HG02642 (cell line): Measurements from ENCODE around the gene UBASH3B.

ENCODE experiments used
- ATAC-seq: cut with Tn5 transposase; IDR thresholded peaks from one replicate; pipeline ENCODE4 v1.9.1; 2021; ENCODE audit warnings: mild to moderate bottlenecking; ENCODE audit not compliant: unreplicated experiment, poor library complexity

The UBASH3B gene

GRCh38 chr11:122705396-122705795 lies 49.9 kb downstream of the UBASH3B start:
- no peak for ATAC-seq

- ATAC-seq, result no peak
Observed at GRCh38 chr11:122706291-122707088, 51.0 kb downstream of the UBASH3B start.

GRCh38 chr11:122707111-122707510 lies 51.6 kb downstream of the UBASH3B start:
- ATAC-seq, result no peak

DNA sequence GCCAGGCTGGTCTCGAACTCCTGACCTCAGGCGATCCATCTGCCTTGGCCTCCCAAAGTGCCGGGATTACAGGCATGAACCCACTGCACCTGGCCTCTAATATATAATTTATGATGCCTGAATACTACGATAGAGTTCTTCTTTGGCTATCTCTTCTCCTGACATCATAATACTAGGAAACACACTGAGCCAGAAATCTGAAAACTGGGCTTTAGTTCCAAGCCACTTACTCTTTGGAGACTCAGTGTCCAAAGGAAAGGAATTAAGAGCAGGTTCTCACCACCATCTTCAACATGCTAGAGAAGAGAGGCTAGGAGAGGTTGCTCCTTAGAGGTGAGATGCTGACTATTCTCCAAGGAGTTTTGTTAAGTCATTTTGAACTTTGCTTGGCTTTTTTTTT lies 52.4 kb downstream of the UBASH3B start:
- ATAC-seq, result no peak

GRCh38 chr11:122709039-122709760 lies 53.7 kb downstream of the UBASH3B start:
- ATAC-seq, result no peak

DNA sequence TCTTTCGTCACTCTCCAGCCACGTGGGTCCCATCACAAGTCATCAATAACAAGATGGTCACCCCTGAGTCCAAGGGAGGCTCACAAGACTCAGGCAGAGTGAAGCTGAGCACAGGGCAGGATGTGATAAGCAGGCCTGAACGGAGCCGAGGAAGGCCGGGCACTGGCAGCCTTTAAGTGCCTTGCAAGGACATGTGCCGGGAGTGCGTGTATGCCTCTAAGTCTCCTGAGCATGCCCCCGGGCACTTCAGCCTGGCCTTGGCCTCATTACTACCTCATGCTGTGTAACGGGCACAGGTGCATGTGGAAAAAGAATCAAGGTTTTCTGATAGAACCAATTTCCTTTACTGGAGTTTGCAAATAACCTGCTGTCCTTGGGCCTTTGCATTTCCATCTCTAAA lies 55.8 kb downstream of the UBASH3B start:
- ATAC-seq, result no peak

- ATAC-seq, result no peak
Observed at GRCh38 chr11:122711831-122712381, 56.4 kb downstream of the UBASH3B start.

- no peak for ATAC-seq
Observed at GRCh38 chr11:122714004-122714403, 58.5 kb downstream of the UBASH3B start.

DNA sequence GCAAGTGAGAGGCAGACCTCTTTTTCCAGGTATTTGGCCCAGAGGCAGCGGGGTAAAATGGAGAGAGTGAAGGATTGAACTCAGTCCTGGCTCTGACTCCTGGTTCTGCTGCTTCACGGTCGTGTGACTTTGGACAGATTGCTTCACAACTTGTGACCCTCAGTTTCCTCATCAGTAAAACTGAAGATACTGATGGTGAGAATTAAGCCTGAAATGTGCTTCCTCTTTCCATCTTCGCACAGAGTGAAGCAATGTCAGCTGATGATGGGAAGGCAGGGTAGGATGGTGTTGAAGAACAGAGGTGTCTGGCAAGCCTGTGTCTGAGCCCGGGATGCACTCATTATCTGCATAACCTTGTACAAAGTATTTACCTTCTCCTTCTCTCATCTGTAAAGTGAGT lies 59.0 kb downstream of the UBASH3B start:
- ATAC-seq, result no peak

GRCh38 chr11:122715548-122716440 lies 60.3 kb downstream of the UBASH3B start:
- ATAC-seq, result no peak

- peak; percentile 82 for ATAC-seq
Observed at GRCh38 chr11:122717264-122717867, 61.8 kb downstream of the UBASH3B start.

GRCh38 chr11:122720107-122720881 lies 64.8 kb downstream of the UBASH3B start:
- ATAC-seq, result no peak

- no peak for ATAC-seq
Observed at GRCh38 chr11:122721201-122721963, 65.9 kb downstream of the UBASH3B start.

DNA sequence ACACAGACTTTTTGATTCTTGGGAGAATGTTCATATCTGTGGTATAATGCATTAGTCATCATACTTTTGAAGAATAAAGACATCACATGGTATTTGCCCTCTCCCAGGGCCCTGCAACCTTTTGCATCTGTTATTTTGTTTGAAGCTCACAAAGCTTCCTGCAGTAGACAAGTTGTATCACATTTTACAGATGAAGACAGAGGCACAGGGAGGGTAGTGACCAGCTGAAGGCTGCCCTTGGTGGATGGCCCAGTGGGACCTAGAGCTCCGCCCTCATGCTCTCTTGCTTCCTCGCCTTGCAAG lies 66.4 kb downstream of the UBASH3B start:
- no peak for ATAC-seq

GRCh38 chr11:122723106-122723505 lies 67.6 kb downstream of the UBASH3B start:
- no peak for ATAC-seq

GRCh38 chr11:122723576-122723975 lies 68.1 kb downstream of the UBASH3B start:
- no peak for ATAC-seq

DNA sequence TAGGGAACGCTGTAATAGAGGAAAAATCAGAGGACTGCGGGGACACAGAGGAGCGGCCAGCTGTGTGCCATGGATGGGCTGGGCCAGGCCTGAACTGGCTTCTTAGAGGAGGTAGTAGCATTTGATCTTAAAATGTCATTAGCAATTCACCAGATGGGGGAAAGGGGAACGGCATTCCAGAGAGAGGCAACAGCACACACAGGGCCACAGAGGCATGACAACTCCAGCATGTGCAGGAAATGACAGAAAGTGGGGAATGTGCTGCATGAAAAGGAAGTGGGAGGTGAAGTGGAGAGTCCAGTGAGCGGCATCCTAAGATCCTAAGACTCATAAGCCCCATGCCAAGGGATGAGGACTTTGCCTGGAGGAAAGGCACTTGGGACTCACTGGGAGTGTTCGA lies 69.0 kb downstream of the UBASH3B start:
- ATAC-seq, result no peak

DNA sequence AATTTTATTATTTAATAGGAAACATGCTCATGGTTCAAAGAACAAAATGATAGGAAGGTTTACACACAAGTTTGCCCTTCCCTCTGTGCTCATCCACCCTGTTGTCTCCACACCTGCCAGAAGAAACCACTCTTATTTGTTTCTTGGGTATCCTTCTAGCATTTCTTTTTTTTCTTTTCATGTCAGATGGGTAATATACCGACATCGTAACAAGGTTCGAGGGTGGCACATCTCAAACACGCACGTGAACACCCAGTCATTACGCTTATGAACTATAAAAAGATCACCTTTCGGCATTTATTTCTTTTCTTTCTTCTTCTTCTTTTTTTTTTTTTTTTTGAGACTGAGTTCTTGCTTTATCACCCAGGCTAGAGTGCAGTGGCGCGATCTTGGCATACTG lies 70.5 kb downstream of the UBASH3B start:
- ATAC-seq, result no peak
